Cerebellar cortex (tissue), 1 donor: ENCODE results near the gene BRCC3.
A peak's percentile ranks its signal among the peaks of the same experiment; 100 is the strongest.

Experiments used
- DNase-seq: peaks from one replicate; pipeline ENCODE4 v3.0.0-alpha.2; 2015; ENCODE audit warnings: low spot score

The BRCC3 gene

DNA sequence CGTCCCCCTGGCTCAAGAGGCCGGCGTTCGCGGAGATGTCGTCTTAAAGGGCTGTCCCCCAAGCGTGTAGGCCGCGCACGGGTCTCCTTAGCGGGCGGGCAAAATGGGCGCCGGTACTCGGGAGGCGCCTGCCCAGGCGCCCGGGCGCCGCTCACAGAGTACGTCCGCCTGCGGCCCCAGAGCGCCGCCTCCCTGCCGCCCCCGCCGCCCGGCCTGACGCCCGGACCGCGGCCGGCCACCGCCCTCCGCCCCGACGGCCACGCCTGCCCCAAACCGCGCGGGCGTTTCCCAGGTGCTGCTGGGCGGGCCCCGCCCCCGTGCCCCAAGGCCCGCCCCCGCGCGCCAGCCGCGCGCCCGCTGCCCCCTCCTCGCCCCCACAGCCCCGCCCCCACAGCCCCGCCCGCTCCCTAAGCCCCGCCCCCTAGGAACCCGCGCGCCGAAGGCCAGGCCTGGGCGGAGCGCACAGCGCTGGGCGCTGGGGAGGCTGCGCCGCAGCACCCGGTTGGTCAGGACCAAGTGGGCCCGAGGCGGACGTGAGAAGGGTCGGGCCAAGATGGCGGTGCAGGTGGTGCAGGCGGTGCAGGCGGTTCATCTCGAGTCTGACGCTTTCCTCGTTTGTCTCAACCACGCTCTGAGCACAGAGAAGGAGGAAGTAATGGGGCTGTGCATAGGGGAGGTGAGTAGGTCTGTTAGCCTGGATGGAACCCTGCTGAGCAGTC is at the start of gene BRCC3, which contains the start of the genes CMC4 and MTCP1:
Gene BRCC3, plus strand, starts transcription at position 534 of the 719 bp plus-strand sequence. Its CDS starts 20 bp downstream, at position 554.
Gene CMC4, minus strand, starts transcription at position 162 of the 719 bp plus-strand sequence. CDS start 7,113 bp downstream, outside the sequence.
Gene MTCP1, minus strand, starts transcription at position 162 of the 719 bp plus-strand sequence. CDS start 5,126 bp downstream, outside the sequence.
- DNase-seq = peak; percentile 77

DNA sequence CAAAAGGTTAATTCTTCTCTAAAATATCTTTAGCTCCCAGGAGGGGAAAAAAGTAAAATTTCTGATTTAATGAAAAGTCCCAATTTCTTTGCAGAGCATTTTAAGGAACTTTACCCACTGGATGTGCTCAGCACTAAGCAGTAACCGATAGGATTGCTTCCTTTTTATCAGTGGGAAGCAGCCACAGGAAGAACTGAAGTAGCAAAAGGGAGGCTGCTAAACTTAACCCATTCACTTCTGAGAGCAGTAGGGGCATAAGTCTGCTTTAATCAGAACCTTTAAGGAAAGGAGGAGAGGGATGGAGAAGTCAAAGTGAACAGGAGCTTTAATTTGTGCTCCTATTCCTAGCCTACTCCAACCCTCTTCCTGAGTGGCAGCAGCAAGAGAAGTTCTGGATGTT is 48.7 kb upstream of the BRCC3 start, which contains the start of gene F8:
Gene F8, minus strand, starts transcription at position 139 of the 400 bp plus-strand sequence. CDS start 171 bp downstream, outside the sequence.
- no peak for DNase-seq

DNA sequence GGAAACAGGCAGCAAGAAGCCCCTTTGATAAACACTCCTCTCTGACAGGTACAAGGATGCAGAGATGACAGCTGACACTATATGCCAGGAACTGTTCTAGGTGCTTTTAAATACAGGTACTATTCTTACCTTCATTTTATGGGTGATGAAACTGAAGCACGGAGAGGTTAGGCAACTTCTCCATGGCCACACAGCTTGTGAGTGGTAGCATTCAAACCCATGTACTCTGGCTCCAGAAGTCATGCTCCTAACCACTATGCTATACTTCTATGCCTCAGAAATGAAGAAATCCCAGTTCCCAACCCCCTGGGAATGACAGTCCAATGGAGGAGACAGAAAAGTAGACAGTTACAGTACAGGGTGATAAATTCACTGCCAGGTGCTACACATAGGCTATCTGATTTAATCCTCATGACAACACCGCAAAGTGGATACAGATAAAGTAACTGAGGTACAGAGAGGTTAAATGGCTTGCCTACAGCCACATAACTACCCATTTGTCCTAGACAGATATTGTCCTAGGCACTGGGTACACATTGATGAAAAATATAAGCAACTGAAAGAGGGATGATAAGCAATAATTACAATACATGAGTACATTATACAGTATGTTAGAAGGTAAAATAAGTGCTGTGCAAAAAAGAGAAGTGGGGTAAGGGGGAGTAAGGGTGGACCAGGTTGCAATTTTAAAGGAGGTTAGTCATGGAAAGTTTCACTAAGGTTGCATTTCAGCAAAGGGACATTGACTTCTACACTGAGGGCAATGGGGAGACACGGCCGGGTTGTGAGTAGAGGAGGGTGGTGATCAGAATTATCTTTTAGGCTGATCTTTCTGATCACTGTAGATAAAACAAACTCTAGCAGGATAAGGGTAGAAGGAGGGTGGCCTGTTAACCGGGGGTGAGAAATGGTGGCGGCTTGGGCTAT is 47.1 kb upstream of the BRCC3 start:
- no peak for DNase-seq

- no peak for DNase-seq
Measured at GRCh38 chrX:155026420-155026726, 44.9 kb upstream of the BRCC3 start.

- peak; percentile 88 for DNase-seq
Measured at GRCh38 chrX:155026727-155027508, 44.4 kb upstream of the BRCC3 start, which contains the start of gene FUNDC2. Gene FUNDC2 (plus strand): TSS chrX:155026844. CDS start chrX:155026939, 95 bp downstream.

- peak; percentile 46 for DNase-seq
Measured at GRCh38 chrX:155027509-155028066, 43.7 kb upstream of the BRCC3 start.

GRCh38 chrX:155028129-155028528 is 43.2 kb upstream of the BRCC3 start:
- no peak for DNase-seq

- peak; percentile 2 for DNase-seq
Measured at GRCh38 chrX:155028877-155029291, 42.4 kb upstream of the BRCC3 start.

GRCh38 chrX:155031657-155032056 is 39.7 kb upstream of the BRCC3 start:
- no peak for DNase-seq

DNA sequence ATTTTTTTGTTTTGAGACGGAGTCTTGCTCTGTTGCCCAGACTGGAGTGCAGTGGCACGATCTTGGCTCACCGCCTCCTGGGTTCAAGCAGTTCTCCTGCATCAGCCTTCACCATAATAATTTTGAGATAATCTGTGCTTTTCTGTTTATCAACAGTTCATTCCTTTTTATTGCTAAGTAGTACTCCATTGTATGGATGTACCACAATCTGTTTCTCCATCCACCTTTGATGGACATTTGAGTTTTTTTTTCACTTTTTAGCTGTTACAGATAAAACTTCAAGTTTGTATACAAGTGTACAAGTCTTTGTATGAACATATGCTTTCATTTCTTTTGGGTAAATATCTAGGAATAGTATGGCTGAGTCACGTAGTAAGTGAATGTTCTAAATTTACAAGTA is 35.6 kb upstream of the BRCC3 start:
- DNase-seq = no peak

GRCh38 chrX:155046129-155046810 is 25.0 kb upstream of the BRCC3 start:
- DNase-seq = no peak

- DNase-seq = no peak
Measured at GRCh38 chrX:155046811-155047528, 24.3 kb upstream of the BRCC3 start.

GRCh38 chrX:155048977-155049619 is 22.2 kb upstream of the BRCC3 start:
- peak; percentile 55 for DNase-seq

GRCh38 chrX:155052738-155053498 is 18.4 kb upstream of the BRCC3 start:
- no peak for DNase-seq

GRCh38 chrX:155053656-155054055 is 17.7 kb upstream of the BRCC3 start:
- no peak for DNase-seq

DNA sequence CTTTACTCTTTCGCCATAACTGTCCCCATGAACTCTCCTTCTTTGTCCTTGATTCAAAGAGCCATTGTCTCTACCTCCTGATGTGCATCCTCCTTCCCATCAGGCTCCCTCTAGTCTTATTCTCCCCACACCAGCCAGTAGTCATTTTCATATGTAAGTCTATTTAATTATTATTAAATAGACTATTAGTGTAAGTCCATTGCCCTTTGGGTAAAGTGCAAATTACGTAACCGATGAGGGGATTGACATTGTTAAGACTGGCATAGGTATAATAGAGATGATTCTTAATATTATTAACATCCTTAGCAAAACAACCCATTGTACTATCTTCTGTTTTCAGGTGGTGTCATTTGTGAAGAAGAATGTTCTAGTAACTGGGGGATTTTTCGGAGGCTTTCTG is 17.1 kb upstream of the BRCC3 start:
- no peak for DNase-seq

DNA sequence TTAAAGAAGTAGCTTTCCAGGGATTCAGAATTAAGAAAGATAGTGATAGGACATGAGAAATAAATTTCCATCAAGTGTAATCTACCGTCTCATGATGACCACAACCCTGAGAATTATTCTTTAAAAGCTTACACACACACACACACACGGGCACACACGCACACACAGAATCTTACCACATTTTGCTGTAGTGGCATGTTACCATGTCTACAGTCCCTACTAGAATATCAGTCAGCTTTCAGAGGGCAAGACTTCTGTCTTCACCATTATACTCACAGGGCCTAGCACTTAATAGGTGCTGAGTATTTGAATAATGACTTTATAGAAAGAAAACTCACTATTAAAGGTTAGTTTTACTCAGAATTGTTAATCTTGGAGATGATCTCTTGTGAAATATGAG is 15.8 kb upstream of the BRCC3 start:
- DNase-seq = no peak

- no peak for DNase-seq
Measured at GRCh38 chrX:155056471-155056870, 14.8 kb upstream of the BRCC3 start.
